ENCODE data around the gene CACUL1. TPM values are rescaled to one million over a fixed set of nuclear protein-coding genes. Genes with fewer than 3 reads are reported as not detected.

CACUL1 gene
- total RNA-seq, 1 experiment from 2014 or later, result 67.5 TPM

DNA sequence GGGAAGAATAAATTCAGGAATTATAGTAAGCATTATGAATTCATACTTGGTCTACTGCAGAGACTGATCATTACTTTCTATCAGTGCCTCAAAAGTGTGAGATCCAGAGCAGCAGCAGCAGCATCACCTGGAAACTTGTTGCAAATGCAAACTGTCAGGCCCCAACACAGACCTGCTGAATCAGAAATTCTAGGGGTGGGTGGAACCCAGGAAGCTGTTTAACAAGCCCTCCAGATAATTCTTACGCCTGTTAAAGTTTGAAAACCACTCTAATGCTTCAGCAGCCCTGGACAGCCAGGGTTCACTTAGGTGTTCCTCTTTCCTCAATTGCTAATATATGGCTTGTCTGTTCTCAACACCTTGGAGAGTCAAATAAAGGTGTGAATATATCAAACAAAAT, 19.5 kb downstream of the CACUL1 start:
- no peak overlapping the region for H2AFZ ChIP-seq (ENCODE audit: low read depth, low read length, poor library complexity, severe bottlenecking)
- no TSS peak for BruUV-seq (replicated peaks)

More for the DNA sequence above, 19.5 kb downstream of the CACUL1 start:
- no peak overlapping the region for H3K4me3 ChIP-seq (replicated peaks in 1 of 2; ENCODE audit: low read depth in 1 of 2, low read length in 2 of 2)
- no peak overlapping the region for H3K4me2 ChIP-seq (ENCODE audit: low read length)
- no peak for TF ChIP-seq POLR2AphosphoS5 (IDR thresholded peaks at IDR 0.05; ENCODE audit: low read depth, low read length)
- no peak for TF ChIP-seq EZH2phosphoT487 (IDR thresholded peaks at IDR 0.05; ENCODE audit: borderline replicate concordance)
- no peak for TF ChIP-seq ELF1 (IDR thresholded peaks at IDR 0.05; ENCODE audit: borderline replicate concordance, low read depth)
- no peak for TF ChIP-seq MAX (IDR thresholded peaks at IDR 0.05)
- TF ChIP-seq REST (IDR thresholded peaks at IDR 0.05; ENCODE audit: low read depth), result no peak
- TF ChIP-seq POLR2A (IDR thresholded peaks at IDR 0.05; ENCODE audit: borderline replicate concordance, extremely low read depth, insufficient read depth, insufficient read length), result no peak
- no peak for TF ChIP-seq CBX3 (IDR thresholded peaks at IDR 0.05; ENCODE audit: low read depth)
- no peaks in the 10 kb centered on the region for H3K27me3 ChIP-seq (ENCODE audit: insufficient read depth, low read length)
- H3K4me1 ChIP-seq (ENCODE audit: control insufficient read depth in 1 of 2, insufficient read depth in 2 of 2, low read length in 2 of 2), result no peaks in the 10 kb centered on the region
- ATAC-seq, result no peak
- H3K79me2 ChIP-seq (ENCODE audit: insufficient read depth, low read length), result peaks cover 99% of the 10 kb centered on the region
- no peak for DNase-seq (ENCODE audit: low read depth, low spot score)
- RAD21 ChIA-PET (ENCODE audit: low non-redundant PET in 1 of 2, low total read pairs in 2 of 2, uncharacterized antibody in 2 of 2, unreplicated experiment in 2 of 2), result no interaction called here
- H4K20me1 ChIP-seq (ENCODE audit: insufficient read depth), result peaks cover 18% of the 10 kb centered on the region
- no peak overlapping the region for H3K27ac ChIP-seq (ENCODE audit: low read depth, low read length)
- no peaks in the 10 kb centered on the region for H3K36me3 ChIP-seq (ENCODE audit: control insufficient read depth in 1 of 2, insufficient read depth in 2 of 2, low read length in 2 of 2)
- H3K9me3 ChIP-seq (ENCODE audit: control insufficient read depth in 1 of 2, insufficient read depth in 1 of 2, low read depth in 1 of 2, low read length in 2 of 2), result no peaks in the 10 kb centered on the region
- POLR2A ChIA-PET, result interaction anchor here (2.0 kb wide), 1 partner anchor 19 kb away, joined by 6 read pairs; the partner anchor contains the start of gene CACUL1
- H3K9ac ChIP-seq (ENCODE audit: low read length), result no peak overlapping the region
- H3K9me2 ChIP-seq (ENCODE audit: insufficient read depth), result no peaks in the 10 kb centered on the region
- intact Hi-C loops (cut with micrococcal nuclease), result no loop called here
- CTCF ChIA-PET, result interaction anchor here (1.3 to 5.8 kb wide), 2 partner anchors 9 to 14 kb away, joined by 4 to 35 read pairs; no protein-coding TSS in a partner anchor

Data from HCT116 (cell line).